ENCODE data around the gene TMEM214. TPM values are rescaled to one million over a fixed set of nuclear protein-coding genes. Genes with fewer than 3 reads are reported as not detected.
A peak's percentile ranks its signal among the peaks of the same experiment; 100 is the strongest.

The TMEM214 gene
- total and polyA plus RNA-seq, 8 donors, result 17.1 to 206 (median 35.6) TPM

DNA sequence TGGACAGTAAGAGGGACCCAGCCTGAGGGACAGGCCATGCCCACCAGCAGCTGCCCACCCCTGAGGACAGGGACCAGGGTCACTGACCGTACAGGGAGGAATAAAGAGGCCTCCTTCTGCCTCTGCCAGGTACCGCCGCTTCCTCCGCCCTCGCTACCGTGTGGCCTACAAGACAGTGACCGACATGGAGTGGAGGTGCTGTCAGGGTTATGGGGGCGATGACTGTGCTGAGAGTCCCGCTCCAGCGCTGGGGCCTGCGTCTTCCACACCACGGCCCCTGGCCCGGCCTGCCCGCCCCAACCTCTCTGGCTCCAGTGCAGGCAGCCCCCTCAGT, 47.8 kb downstream of the TMEM214 start:
- Histone ChIP-seq H3K36me3 (peaks cover 0 to 17% (median 6%) of the 10 kb centered on the region in 4 donors), H3K27me3 (peaks cover 0 to 5% (median 0%) of the 10 kb centered on the region in 3 donors), H3K27ac (peak overlapping the region in 4 of 5 donors; percentile 92 to 94 (median 92)), H3K9me3 (no peaks in the 10 kb centered on the region), H3K4me1 (peaks cover 27 to 86% (median 62%) of the 10 kb centered on the region in 4 donors), H3K4me3 (peak overlapping the region; percentile 54 to 66 (median 60))
- intact Hi-C loops (cut with DNase I; ENCODE audit: low total_unique reads), result loop anchor here (10.0 kb wide), 1 partner anchor 46 kb away; the partner anchor contains the start of gene TMEM214
- 70 to 87% (median 86%) methylated on average over 9 to 14 of the region's 14 CpGs for WGBS, 5 donors
- DNase-seq, result no peak
- no peak for TF ChIP-seq EP300 (IDR thresholded peaks at IDR 0.05)
- TF ChIP-seq POLR2A (IDR thresholded peaks at IDR 0.05), result no peak
- no peak for TF ChIP-seq POLR2AphosphoS5 (IDR thresholded peaks at IDR 0.05)
- TF ChIP-seq, protein P1, sequence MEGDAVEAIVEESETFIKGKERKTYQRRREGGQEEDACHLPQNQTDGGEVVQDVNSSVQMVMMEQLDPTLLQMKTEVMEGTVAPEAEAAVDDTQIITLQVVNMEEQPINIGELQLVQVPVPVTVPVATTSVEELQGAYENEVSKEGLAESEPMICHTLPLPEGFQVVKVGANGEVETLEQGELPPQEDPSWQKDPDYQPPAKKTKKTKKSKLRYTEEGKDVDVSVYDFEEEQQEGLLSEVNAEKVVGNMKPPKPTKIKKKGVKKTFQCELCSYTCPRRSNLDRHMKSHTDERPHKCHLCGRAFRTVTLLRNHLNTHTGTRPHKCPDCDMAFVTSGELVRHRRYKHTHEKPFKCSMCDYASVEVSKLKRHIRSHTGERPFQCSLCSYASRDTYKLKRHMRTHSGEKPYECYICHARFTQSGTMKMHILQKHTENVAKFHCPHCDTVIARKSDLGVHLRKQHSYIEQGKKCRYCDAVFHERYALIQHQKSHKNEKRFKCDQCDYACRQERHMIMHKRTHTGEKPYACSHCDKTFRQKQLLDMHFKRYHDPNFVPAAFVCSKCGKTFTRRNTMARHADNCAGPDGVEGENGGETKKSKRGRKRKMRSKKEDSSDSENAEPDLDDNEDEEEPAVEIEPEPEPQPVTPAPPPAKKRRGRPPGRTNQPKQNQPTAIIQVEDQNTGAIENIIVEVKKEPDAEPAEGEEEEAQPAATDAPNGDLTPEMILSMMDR (IDR thresholded peaks at IDR 0.05), result no peak

DNA sequence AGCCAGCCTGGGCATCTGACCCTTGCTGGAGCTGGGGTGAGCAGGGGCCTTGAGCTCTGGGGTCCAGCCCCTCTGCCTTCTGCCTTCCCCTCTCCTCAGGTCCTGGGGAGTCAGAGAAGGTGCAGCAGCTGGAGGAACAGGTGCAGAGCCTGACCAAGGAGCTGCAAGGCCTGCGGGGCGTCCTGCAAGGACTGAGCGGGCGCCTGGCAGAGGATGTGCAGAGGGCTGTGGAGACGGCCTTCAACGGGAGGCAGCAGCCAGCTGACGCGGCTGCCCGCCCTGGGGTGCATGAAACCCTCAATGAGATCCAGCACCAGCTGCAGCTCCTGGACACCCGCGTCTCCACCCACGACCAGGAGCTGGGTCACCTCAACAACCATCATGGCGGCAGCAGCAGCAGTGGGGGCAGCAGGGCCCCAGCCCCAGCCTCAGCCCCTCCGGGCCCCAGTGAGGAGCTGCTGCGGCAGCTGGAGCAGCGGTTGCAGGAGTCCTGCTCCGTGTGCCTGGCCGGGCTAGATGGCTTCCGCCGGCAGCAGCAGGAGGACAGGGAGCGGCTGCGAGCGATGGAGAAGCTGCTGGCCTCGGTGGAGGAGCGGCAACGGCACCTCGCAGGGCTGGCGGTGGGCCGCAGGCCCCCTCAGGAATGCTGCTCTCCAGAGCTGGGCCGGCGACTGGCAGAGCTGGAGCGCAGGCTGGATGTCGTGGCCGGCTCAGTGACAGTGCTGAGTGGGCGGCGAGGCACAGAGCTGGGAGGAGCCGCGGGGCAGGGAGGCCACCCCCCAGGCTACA, 49.4 kb downstream of the TMEM214 start:
- Histone ChIP-seq H3K27me3 (peaks cover 0 to 5% (median 0%) of the 10 kb centered on the region in 3 donors), H3K9me3 (no peaks in the 10 kb centered on the region), H3K27ac (peak overlapping the region in 4 of 5 donors; percentile 73 to 94 (median 92)), H3K4me3 (peak overlapping the region in 2 of 4 donors; percentile 4 to 54), H3K36me3 (peaks cover 0 to 17% (median 6%) of the 10 kb centered on the region in 4 donors), H3K4me1 (peaks cover 38 to 83% (median 68%) of the 10 kb centered on the region in 4 donors)
- 83 to 92% (median 90%) methylated on average over 20 to 38 of the region's 38 CpGs for WGBS, 5 donors
- TF ChIP-seq POLR2AphosphoS5 (IDR thresholded peaks at IDR 0.05), result no peak
- intact Hi-C loops (cut with DNase I; ENCODE audit: low total_unique reads), result loop anchor here (10.0 kb wide), 1 partner anchor 47 kb away; the partner anchor contains the start of gene TMEM214
- no peak for DNase-seq

DNA sequence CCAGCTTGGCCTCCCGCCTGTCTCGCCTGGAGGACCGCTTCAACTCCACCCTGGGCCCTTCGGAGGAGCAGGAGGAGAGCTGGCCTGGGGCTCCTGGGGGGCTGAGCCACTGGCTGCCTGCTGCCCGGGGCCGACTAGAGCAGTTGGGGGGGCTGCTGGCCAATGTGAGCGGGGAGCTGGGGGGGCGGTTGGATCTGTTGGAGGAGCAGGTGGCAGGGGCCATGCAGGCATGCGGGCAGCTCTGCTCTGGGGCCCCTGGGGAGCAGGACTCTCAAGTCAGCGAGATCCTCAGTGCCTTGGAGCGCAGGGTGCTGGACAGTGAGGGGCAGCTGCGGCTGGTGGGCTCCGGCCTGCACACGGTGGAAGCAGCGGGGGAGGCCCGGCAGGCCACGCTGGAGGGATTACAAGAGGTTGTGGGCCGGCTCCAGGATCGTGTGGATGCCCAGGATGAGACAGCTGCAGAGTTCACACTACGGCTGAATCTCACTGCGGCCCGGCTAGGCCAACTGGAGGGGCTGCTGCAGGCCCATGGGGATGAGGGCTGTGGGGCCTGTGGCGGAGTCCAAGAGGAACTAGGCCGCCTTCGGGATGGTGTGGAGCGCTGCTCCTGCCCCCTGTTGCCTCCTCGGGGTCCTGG, 50.1 kb downstream of the TMEM214 start:
- no peak for DNase-seq
- peaks cover 0 to 5% (median 0%) of the 10 kb centered on the region in 3 donors for H3K27me3 ChIP-seq
- WGBS, 5 donors, result 76 to 100% (median 90%) methylated on average over 5 to 27 of the region's 27 CpGs
- peak overlapping the region in 2 of 5 donors; percentile 3 for H3K27ac ChIP-seq
- H3K36me3 ChIP-seq, result peaks cover 0 to 17% (median 6%) of the 10 kb centered on the region in 4 donors
- peak overlapping the region in 1 of 4 donors; percentile 4 for H3K4me3 ChIP-seq
- peaks cover 41 to 83% (median 69%) of the 10 kb centered on the region in 4 donors for H3K4me1 ChIP-seq
- intact Hi-C loops (cut with DNase I; ENCODE audit: low total_unique reads), result loop anchor here (10.0 kb wide), 1 partner anchor 48 kb away; the partner anchor contains the start of gene TMEM214
- no peaks in the 10 kb centered on the region for H3K9me3 ChIP-seq
- TF ChIP-seq POLR2A (IDR thresholded peaks at IDR 0.05) (no peak), EP300 (IDR thresholded peaks at IDR 0.05) (no peak), POLR2AphosphoS5 (IDR thresholded peaks at IDR 0.05) (no peak)
- TF ChIP-seq, protein P1 (IDR thresholded peaks at IDR 0.05), result no peak

DNA sequence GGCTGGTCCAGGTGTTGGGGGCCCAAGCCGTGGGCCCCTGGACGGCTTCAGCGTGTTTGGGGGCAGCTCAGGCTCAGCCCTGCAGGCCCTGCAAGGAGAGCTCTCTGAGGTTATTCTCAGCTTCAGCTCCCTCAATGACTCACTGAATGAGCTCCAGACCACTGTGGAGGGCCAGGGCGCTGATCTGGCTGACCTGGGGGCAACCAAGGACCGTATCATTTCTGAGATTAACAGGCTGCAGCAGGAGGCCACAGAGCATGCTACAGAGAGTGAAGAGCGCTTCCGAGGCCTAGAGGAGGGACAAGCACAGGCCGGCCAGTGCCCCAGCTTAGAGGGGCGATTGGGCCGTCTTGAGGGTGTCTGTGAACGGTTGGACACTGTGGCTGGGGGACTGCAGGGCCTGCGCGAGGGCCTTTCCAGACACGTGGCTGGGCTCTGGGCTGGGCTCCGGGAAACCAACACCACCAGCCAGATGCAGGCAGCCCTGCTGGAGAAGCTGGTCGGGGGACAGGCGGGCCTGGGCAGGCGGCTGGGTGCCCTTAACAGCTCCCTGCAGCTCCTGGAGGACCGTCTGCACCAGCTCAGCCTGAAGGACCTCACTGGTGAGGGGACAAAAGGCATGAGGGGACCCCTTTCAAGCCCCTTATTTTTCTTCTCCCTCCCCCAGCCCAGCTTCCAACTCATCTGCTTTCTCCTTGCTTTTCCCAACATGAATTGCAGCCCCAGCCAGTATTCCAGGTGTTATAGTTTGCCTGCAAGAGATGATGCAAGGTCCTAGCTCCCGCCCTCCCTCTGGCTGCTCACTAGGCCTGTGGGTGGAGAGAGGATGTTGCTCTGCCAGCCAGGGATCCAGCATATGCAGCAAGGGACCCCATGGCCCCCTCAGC, 50.9 kb downstream of the TMEM214 start:
- no peak for DNase-seq
- Histone ChIP-seq H3K36me3 (peaks cover 0 to 17% (median 6%) of the 10 kb centered on the region in 4 donors), H3K27ac (no peak overlapping the region), H3K9me3 (no peaks in the 10 kb centered on the region), H3K4me3 (no peak overlapping the region), H3K4me1 (peaks cover 41 to 87% (median 69%) of the 10 kb centered on the region in 4 donors), H3K27me3 (peaks cover 0 to 4% (median 0%) of the 10 kb centered on the region in 3 donors)
- 71 to 88% (median 85%) methylated on average over 16 to 20 of the region's 20 CpGs for WGBS, 5 donors
- intact Hi-C loops (cut with DNase I; ENCODE audit: low total_unique reads), result loop anchor here (10.0 kb wide), 1 partner anchor 49 kb away; the partner anchor contains the start of gene TMEM214
- TF ChIP-seq POLR2AphosphoS5 (IDR thresholded peaks at IDR 0.05), result no peak
- no peak for TF ChIP-seq EP300 (IDR thresholded peaks at IDR 0.05)
- TF ChIP-seq, protein P1 (IDR thresholded peaks at IDR 0.05), result no peak
- no peak for TF ChIP-seq POLR2A (IDR thresholded peaks at IDR 0.05)

Data from stomach (tissue), 9 donors.